Nucleus accumbens (tissue), 56 donors: ENCODE data around the gene MUS81.
A peak's percentile ranks its signal among the peaks of the same experiment; 100 is the strongest.
"Not testable (repeated sequence)": the region's sequence is repeated elsewhere in the genome, so short reads cannot be mapped to it uniquely, and the experiment has no call there.

Experiments
- DNase-seq, 56 donors: peaks; one replicate each; lab custom pipeline; 2025; lab: John Stamatoyannopoulos, UW

MUS81 gene

GRCh38 chr11:65860278-65861164 lies at the start of gene MUS81:
Gene MUS81 (plus strand): TSS chr11:65860433. CDS start chr11:65860754, 321 bp downstream.
- peak; percentile 53 to 95 (median 87) for DNase-seq

GRCh38 chr11:65811764-65812475 lies 48.3 kb upstream of the MUS81 start:
- no peak for DNase-seq

- peak in 6 of 56 donors; percentile 5 to 28 (median 16) for DNase-seq
These were observed 45.9 kb upstream of the MUS81 start for GRCh38 chr11:65814131-65814985.

GRCh38 chr11:65814986-65815565 lies 45.2 kb upstream of the MUS81 start:
- no peak for DNase-seq

- DNase-seq = no peak
These were observed 43.5 kb upstream of the MUS81 start for GRCh38 chr11:65816696-65817095.

- DNase-seq = no peak
These were observed 42.9 kb upstream of the MUS81 start for GRCh38 chr11:65817312-65817834.

- peak in 55 of 56 donors; percentile 27 to 97 (median 85) for DNase-seq
These were observed 42.2 kb upstream of the MUS81 start for GRCh38 chr11:65817835-65818680.

- DNase-seq = no peak
These were observed 39.1 kb upstream of the MUS81 start for GRCh38 chr11:65821107-65821506.

GRCh38 chr11:65822776-65823528 lies 37.3 kb upstream of the MUS81 start:
- DNase-seq = no peak

GRCh38 chr11:65826984-65827735 lies 33.1 kb upstream of the MUS81 start:
- DNase-seq = no peak

GRCh38 chr11:65829459-65829858 lies 30.8 kb upstream of the MUS81 start:
- no peak for DNase-seq

- not testable (repeated sequence) for DNase-seq
These were observed 28.0 kb upstream of the MUS81 start for GRCh38 chr11:65832231-65832630.

GRCh38 chr11:65833297-65834030 lies 26.8 kb upstream of the MUS81 start, which contains the start of gene SNX32:
Gene SNX32 (plus strand): TSS chr11:65833963. CDS start chr11:65834066, 103 bp downstream.
- peak; percentile 70 to 98 (median 92) for DNase-seq

GRCh38 chr11:65834202-65834601 lies 26.0 kb upstream of the MUS81 start:
- no peak for DNase-seq

GRCh38 chr11:65842144-65842543 lies 18.1 kb upstream of the MUS81 start:
- no peak for DNase-seq

- DNase-seq = no peak
These were observed 16.4 kb upstream of the MUS81 start for GRCh38 chr11:65843811-65844210.
